Keratinocyte (primary cell): ENCODE measurements around the gene ALG3. TPM values are rescaled to one million over a fixed set of nuclear protein-coding genes. Genes with fewer than 3 reads are reported as not detected.

ENCODE experiments used
- DNase-seq: peaks from one replicate; pipeline ENCODE4 v3.0.0-alpha.2; 2011; ENCODE audit warnings: low read depth, missing footprints, low spot score
- FAIRE-seq: peaks from 2 replicates; lab custom pipeline; 2011; peaks lifted over from hg19 to GRCh38; lab: Jason Lieb, UNC
- H2AFZ ChIP-seq: 2 replicates; pipeline ENCODE4 v1.6.0; 2012; ENCODE audit warnings: low read length, control low read depth, inconsistent platforms; ENCODE audit not compliant: control insufficient read depth
- H3K27ac ChIP-seq: 2 replicates; pipeline ENCODE4 v1.5.1; 2011; ENCODE audit warnings: low read length; ENCODE audit not compliant: control insufficient read depth, insufficient read depth
- H3K27me3 ChIP-seq: 3 replicates; pipeline ENCODE4 v1.6.0; 2011; ENCODE audit warnings: low read length; ENCODE audit not compliant: control insufficient read depth, insufficient read depth; ENCODE audit errors: extremely low read depth
- H3K36me3 ChIP-seq, 2 experiments: 2 replicates in 1 of 2; 3 replicates in 1 of 2; pipeline ENCODE4 v1.5.1; 2011; ENCODE audit warnings: low read length in 2 of 2, mild to moderate bottlenecking in 1 of 2; ENCODE audit not compliant: control insufficient read depth in 2 of 2, insufficient read depth in 2 of 2; ENCODE audit errors: extremely low read depth in 1 of 2
- H3K4me1 ChIP-seq: 3 replicates; pipeline ENCODE4 v1.5.1; 2011; ENCODE audit warnings: low read length; ENCODE audit not compliant: control insufficient read depth, insufficient read depth; ENCODE audit errors: extremely low read depth
- H3K4me2 ChIP-seq: 3 replicates; pipeline ENCODE4 v1.6.0; 2011; ENCODE audit warnings: low read depth, low read length; ENCODE audit not compliant: control insufficient read depth, insufficient read depth; ENCODE audit errors: extremely low read depth
- H3K4me3 ChIP-seq, 3 experiments: fragments of 200-600 bp in 1 of 3; sonication (generic) in 1 of 3; 2 replicates in 2 of 3; 3 replicates in 1 of 3; pipeline ENCODE4 v1.5.1; 2011 to 2016; ENCODE audit warnings: low read length in 3 of 3, mild to moderate bottlenecking in 3 of 3, control low read depth in 2 of 3, inconsistent platforms in 1 of 3, low read depth in 1 of 3, mixed read lengths in 1 of 3, mixed run types in 1 of 3, moderate library complexity in 1 of 3; ENCODE audit not compliant: control insufficient read depth in 2 of 3, insufficient read depth in 2 of 3; ENCODE audit errors: extremely low read depth in 1 of 3
- H3K79me2 ChIP-seq: 2 replicates; pipeline ENCODE4 v1.6.0; 2012; ENCODE audit warnings: low read length; ENCODE audit not compliant: control insufficient read depth, insufficient read depth
- H3K9ac ChIP-seq: 3 replicates; pipeline ENCODE4 v1.6.0; 2011; ENCODE audit warnings: low read length; ENCODE audit not compliant: control insufficient read depth, insufficient read depth; ENCODE audit errors: extremely low read depth
- H3K9me1 ChIP-seq: 3 replicates; pipeline ENCODE4 v1.6.0; 2011; ENCODE audit warnings: low read length; ENCODE audit not compliant: control insufficient read depth, insufficient read depth; ENCODE audit errors: extremely low read depth
- H3K9me3 ChIP-seq: 2 replicates; pipeline ENCODE4 v1.5.1; 2012; ENCODE audit warnings: low read depth, low read length; ENCODE audit not compliant: control insufficient read depth
- H4K20me1 ChIP-seq: 3 replicates; pipeline ENCODE4 v1.6.0; 2011; ENCODE audit warnings: low read length; ENCODE audit not compliant: control insufficient read depth, insufficient read depth; ENCODE audit errors: extremely low read depth
- EZH2 ChIP-seq: IDR thresholded peaks from one replicate; pipeline ENCODE4 v1.6.1; 2012; ENCODE audit warnings: inconsistent platforms, mild to moderate bottlenecking, low read length, moderate library complexity
- dilution Hi-C: fragments of 300-500 bp; cut with MboI; formaldehyde crosslinking; loops from one replicate; pipeline ENCODE4 v1.7.0; 2020; ENCODE audit warnings: low sequenced_read_pairs; ENCODE audit not compliant: extremely low pct_ligation_motif_present
- polyA plus RNA-seq, 5 experiments: library from polyadenylated mRNA; depleted of rRNA in 3 of 5; stranded (reverse) in 3 of 5; stranded (forward) in 1 of 5; unstranded in 1 of 5; fragments of >200 nt; gene quantifications; 1 replicate in 1 of 5; 2 replicates in 3 of 5; 3 replicates in 1 of 5; pipeline versions ENCODE4 v1.2.1 to v1.2.3, GENCODE V29; 2011 to 2012; ENCODE audit warnings: missing spikeins in 2 of 5, low read depth in 1 of 5, low replicate concordance in 1 of 5
- TF ChIP-seq, protein P1 (sequence below), 3 experiments: IDR thresholded peaks in 1 of 3; conservative IDR thresholded peaks in 1 of 3; optimal IDR thresholded peaks in 1 of 3; 2 replicates in 2 of 3; 3 replicates in 1 of 3; pipeline versions ENCODE3 to v1.5.1; 2011; ENCODE audit warnings: low read length in 3 of 3, mild to moderate bottlenecking in 3 of 3, moderate library complexity in 2 of 3, control low read depth in 1 of 3, inconsistent platforms in 1 of 3; ENCODE audit not compliant: insufficient read depth in 2 of 3; ENCODE audit errors: extremely low read depth in 1 of 3

Gene ALG3
- polyA plus RNA-seq, 1 donor (not counting 4 experiments of a cell fraction or from before 2014, with no cell fraction given), result 48.2 TPM

DNA sequence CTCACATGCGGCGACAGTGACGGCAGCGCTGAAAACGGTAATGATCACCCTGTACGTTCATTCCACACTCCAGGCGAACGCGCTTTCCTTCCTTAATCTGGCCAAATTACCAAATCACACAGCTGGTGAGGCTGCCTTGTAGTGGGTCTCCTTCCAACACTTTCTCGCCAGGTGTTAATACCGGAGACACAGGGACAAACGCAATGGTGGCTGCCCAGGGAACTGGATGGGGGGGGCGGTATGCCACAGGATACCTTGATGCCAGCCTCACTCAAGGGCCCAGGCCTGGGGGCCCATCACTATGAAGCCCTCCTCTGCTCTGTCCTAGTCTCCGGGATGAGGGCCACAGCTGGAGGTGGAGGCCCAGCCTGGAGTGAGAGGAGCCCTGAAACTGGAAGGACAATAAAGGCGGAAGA, 14.0 kb upstream of the ALG3 start:
- Histone ChIP-seq H3K9me1 (no peaks in the 10 kb centered on the region), H2AFZ (no peak overlapping the region), H3K36me3 (peaks cover 0 to 6% of the 10 kb centered on the region in 2 experiments), H4K20me1 (no peaks in the 10 kb centered on the region), H3K9me3 (no peaks in the 10 kb centered on the region), H3K79me2 (no peaks in the 10 kb centered on the region), H3K27me3 (peaks cover 22% of the 10 kb centered on the region), H3K4me2 (peak overlapping the region; percentile 10), H3K27ac (no peak overlapping the region), H3K4me3 (no peak overlapping the region), H3K4me1 (peaks cover 13% of the 10 kb centered on the region), H3K9ac (no peak overlapping the region)
- FAIRE-seq (no peak), DNase-seq (no peak)
- dilution Hi-C loops, result no loop called here
- no peak for TF ChIP-seq EZH2
- TF ChIP-seq, protein P1, sequence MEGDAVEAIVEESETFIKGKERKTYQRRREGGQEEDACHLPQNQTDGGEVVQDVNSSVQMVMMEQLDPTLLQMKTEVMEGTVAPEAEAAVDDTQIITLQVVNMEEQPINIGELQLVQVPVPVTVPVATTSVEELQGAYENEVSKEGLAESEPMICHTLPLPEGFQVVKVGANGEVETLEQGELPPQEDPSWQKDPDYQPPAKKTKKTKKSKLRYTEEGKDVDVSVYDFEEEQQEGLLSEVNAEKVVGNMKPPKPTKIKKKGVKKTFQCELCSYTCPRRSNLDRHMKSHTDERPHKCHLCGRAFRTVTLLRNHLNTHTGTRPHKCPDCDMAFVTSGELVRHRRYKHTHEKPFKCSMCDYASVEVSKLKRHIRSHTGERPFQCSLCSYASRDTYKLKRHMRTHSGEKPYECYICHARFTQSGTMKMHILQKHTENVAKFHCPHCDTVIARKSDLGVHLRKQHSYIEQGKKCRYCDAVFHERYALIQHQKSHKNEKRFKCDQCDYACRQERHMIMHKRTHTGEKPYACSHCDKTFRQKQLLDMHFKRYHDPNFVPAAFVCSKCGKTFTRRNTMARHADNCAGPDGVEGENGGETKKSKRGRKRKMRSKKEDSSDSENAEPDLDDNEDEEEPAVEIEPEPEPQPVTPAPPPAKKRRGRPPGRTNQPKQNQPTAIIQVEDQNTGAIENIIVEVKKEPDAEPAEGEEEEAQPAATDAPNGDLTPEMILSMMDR (optimal IDR thresholded peaks at IDR 0.05 in 1 of 3, IDR thresholded peaks at IDR 0.05 in 1 of 3, conservative IDR thresholded peaks at IDR 0.05 in 1 of 3; ENCODE audit: extremely low read depth in 1 of 3, insufficient read depth in 2 of 3, low read length in 3 of 3), result no peak

DNA sequence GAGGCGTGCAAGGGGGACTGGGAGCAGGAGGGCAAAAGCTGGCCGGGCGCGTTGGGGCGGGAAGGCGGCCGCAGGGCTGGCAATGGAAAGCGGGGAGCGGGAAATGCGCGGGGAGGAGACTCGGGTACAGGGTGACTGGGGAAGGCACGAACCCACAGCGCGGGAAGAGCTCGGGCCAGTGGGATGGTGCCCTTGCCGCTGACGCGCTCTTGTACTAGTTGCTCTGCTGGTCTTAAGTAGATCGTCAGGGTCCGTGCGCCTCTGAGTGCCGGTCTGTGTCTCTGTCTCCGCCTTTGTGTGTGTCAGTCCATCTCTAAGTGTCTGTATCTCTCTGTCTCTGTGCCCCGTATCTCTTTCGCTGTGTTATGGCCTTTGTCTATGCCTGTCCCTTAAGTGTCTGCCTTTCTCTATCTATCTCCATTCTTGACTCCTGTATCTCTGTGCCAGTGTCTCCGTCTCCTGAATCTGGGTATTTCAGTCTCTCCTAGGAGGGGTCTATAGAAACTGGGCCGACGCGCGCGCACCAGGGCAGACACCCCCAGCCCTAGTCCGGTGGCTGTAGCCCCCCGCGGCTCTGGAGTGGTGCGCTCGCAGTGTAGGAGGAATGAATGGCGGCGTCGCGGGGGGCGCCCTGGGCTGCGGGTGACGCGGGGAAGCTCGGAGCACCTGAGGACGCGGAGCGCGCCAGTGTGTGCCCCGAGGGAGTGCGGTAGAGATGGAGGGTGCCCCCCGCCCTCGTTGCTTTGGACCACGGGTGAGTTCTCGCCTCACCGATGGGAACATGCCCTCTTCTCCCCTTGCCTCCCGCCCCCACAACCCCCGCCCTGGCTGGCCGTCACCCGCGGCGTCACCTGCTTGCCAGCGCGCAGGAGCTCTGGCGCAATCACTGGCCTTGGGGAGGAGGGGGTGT, 13.3 kb upstream of the ALG3 start:
- TF ChIP-seq, protein P1 (optimal IDR thresholded peaks at IDR 0.05 in 1 of 3, IDR thresholded peaks at IDR 0.05 in 1 of 3, conservative IDR thresholded peaks at IDR 0.05 in 1 of 3; ENCODE audit: extremely low read depth in 1 of 3, insufficient read depth in 2 of 3, low read length in 3 of 3), result no peak
- peak; percentile 78 for TF ChIP-seq EZH2
- H3K4me3 ChIP-seq, result peak overlapping the region; percentile 39 to 58 (median 54)
- no peaks in the 10 kb centered on the region for H3K9me1 ChIP-seq
- peak overlapping the region; percentile 50 for H3K9ac ChIP-seq
- peaks cover 4 to 6% of the 10 kb centered on the region in 2 experiments for H3K36me3 ChIP-seq
- DNase-seq, result no peak
- dilution Hi-C loops, result no loop called here
- peaks cover 13% of the 10 kb centered on the region for H3K4me1 ChIP-seq
- H3K4me2 ChIP-seq, result peak overlapping the region; percentile 81
- H3K9me3 ChIP-seq, result no peaks in the 10 kb centered on the region
- no peak for FAIRE-seq
- H2AFZ ChIP-seq, result peak overlapping the region; percentile 43
- peaks cover 22% of the 10 kb centered on the region for H3K27me3 ChIP-seq
- no peaks in the 10 kb centered on the region for H4K20me1 ChIP-seq
- H3K27ac ChIP-seq, result no peak overlapping the region
- no peaks in the 10 kb centered on the region for H3K79me2 ChIP-seq
